DMS153 (cell line): ENCODE results near the gene TMEM229B.

ENCODE experiments used
- DNase-seq: peaks from one replicate; lab custom pipeline; 2025; lab: John Stamatoyannopoulos, UW

The TMEM229B gene

DNA sequence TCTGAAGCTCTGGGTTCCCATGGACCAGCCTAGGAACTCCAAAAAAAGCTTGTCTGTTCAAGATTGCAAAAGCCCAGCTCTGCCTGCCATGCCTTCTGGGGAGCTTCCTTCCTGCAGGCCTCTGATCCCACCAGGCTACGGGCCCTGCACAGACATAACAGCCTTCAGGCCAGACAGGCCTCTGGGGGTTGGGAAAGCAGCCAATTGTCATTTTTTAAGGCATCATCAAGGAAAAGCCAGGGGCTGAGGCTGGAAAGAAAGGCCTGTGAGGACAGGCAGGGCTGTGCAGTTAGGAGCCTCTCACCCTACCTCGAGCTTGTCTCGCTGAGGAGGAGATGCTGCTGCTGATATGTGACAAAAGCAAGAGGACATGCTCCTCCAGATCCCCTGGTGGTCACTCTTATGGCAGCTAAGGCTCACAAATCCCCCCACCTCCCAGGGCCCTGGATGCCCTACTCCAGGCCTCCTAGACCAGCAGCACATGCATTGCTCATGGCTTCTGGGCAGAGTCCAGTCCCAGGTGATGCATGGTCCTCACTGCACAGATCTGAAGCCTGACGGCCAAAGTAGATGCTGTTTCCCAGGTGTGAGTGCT lies 2.9 kb downstream of the TMEM229B start:
- no peak for DNase-seq

GRCh38 chr14:67483579-67484285 lies 4.8 kb downstream of the TMEM229B start:
- no peak for DNase-seq

DNA sequence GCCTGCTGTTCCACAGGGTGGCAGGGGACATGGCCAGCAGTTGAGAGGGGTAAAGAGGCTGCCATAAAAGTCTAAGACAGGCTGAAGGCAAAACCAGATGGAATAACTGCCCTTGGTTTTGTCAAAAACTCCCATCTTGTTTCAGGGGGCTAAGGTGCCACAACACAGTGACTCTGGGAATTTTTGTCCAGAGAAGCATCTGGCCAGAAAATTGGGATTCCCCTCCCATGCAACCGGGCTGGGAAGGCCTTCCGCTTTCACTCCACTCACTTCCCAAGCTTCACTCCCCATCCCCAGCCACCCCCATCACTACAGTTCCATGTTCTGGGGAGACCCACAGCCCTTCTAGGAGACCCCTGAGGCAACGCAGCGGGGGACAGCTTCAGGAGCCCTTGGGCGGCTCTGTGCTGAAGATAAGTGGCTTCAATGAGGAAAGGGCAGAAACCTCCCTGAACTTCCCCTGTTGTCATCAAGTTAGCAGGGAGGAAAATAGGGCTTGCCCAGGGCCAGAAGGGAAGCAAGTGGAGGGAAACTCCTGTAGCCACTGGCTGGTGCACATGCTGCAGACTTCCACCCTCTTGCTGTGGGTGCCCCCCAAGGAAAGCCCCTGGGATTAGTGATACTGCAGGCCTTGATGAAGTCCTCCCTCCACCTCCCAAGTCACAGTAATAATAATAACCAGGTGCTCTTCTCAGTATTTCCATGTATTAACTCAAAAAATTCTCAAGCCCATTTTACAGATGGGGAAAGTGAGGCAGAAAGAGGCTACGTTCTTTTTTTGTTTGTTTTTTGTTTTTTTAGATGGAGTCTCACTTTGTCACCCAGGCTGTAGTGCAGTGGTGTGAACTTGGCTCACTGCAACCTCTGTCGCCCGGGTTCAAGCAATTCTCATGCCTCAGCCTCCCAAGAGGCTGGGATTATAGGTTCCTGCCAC lies 6.0 kb downstream of the TMEM229B start:
- no peak for DNase-seq

DNA sequence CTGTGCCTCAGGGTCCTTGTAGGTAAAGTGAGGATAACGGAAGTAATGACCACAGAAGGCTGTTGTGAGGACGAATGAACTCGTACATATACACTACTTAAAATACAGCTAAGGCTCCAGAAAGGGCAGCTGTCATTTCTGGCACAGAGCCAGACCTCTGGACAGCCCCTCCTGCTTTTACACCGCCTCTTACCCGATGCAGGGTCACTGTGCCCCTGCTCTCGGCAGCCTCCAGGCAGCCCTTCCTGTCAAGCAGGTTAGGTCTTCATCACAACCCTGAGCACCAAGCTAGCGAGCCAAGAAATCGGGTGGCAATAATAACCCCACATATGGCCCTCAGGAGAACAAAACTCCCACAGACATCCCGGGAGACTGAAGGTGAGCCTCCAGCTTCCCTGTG lies 8.5 kb downstream of the TMEM229B start:
- DNase-seq, result peak; percentile 42

- no peak for DNase-seq
Observed at GRCh38 chr14:67478800-67479084, 9.8 kb downstream of the TMEM229B start.

GRCh38 chr14:67477926-67478799 lies 10.4 kb downstream of the TMEM229B start:
- peak; percentile 88 for DNase-seq

DNA sequence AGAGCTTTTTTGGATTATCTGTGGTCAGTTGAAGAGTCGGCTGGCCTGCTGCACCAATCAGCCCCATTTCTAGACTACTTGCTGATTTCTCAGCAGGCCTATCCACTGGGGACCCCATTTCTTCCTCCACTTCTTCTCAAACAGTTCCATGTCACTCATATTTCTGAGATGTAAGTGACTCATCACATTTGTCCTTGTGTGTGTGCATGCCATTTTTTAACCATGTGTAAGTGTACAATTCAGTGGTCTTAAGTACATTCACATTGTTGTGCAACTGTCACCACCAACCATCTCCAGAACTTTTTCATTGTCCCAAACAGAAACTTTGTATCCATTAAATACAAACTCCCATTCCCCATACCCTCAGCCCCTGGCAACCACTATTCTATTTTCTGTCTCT lies 14.2 kb downstream of the TMEM229B start:
- no peak for DNase-seq

- no peak for DNase-seq
Observed at GRCh38 chr14:67473290-67474082, 15.0 kb downstream of the TMEM229B start.

DNA sequence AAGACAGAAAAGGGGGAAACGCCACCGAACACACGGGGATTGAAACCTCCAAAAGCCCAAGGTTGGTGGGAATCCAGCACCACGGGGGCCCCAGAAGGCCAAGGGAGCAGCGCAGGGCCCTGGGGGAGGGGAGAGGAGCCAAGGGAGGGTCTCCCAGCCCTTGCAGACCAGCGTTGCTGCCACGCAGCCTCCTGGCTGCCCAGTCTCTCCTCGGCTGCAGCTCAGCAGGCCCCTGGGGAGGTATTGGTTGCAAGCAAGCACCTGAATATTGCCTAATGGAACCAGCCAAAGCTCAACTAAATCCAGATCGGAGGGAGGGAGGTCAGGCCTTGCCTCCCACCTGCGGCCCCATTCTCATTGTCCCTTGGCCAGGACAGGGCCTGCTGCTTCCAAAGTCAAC lies 15.8 kb downstream of the TMEM229B start:
- no peak for DNase-seq

- no peak for DNase-seq
Observed at GRCh38 chr14:67469954-67470353, 18.6 kb downstream of the TMEM229B start.

- no peak for DNase-seq
Observed at GRCh38 chr14:67468378-67468730, 20.2 kb downstream of the TMEM229B start.

DNA sequence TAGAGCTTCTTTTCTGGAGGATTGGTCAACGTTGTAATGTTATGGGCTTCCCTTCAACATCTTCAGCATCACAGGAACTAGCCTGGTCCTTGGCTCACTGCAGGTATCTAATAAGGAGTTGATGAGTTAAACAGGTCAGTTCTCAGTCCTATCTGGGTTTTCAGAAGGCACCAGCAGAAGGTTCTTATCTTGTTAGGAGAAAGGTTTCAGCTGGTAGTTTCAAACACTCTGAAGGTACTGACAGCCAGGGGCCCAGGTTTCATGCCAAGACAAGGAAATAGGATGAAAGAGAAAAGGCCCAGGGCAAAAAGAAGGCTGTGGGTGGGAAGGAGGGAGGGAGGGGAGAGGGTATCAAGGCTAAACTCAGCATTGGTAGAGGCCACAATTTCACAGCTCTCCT lies 21.4 kb downstream of the TMEM229B start:
- DNase-seq, result no peak

- DNase-seq, result no peak
Observed at GRCh38 chr14:67464879-67465278, 23.6 kb downstream of the TMEM229B start.

DNA sequence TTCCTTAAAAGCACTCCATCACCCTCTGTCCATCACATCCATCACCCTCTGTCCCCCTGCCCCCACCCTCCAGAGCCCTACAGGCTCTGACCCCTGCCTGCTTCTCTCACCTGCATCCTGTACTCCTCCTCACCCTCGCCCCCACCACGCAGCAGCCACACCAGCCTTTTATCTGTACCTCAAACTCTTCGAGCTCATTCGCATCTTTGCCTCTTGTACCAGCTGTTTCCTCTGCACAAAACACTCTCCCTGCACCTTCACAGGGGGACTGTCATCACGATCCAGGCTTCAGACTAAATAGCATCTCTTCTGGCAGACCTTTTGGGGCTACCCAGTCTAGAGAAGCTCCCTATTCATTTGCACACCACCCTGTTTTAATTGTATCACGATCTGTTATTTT lies 24.1 kb downstream of the TMEM229B start:
- no peak for DNase-seq

DNA sequence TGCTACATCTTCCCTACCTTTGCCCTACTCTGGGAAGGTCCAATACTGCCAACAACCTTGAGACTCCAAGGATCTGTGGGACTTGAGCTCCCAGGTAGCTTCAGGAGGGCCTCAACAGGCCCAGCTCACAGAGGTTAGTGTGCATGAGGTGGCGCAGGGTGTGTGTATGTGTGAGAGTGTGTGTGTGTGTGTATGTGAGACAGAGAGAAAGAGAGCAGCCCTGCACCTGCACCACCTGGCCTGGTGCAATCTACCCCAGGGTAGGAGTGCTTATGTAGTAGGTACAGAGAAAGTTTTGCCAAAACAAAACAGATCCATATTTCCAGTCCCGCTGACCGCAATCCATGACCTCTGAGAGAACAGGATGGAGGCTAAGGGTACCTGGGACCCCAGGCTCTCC lies 24.6 kb downstream of the TMEM229B start:
- no peak for DNase-seq

DNA sequence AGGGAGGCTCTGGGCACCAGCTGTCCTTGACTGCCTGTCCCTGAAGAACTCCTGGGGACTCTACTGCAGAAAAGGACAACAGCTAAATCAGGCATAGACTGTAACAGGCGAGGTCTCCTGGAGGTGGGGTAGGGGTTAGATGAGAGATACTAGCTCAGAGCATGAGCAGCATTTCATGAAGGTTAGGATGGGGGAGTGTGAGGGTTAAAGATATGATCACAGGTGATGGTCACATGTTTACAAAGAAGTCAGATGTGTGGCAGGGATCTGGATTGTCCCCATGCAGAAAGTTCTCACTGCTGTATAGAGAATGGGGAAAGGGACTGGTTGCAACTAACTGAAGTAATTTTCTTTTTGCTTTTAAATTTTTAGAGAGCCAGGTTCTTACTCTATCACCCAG lies 26.5 kb downstream of the TMEM229B start:
- no peak for DNase-seq

DNA sequence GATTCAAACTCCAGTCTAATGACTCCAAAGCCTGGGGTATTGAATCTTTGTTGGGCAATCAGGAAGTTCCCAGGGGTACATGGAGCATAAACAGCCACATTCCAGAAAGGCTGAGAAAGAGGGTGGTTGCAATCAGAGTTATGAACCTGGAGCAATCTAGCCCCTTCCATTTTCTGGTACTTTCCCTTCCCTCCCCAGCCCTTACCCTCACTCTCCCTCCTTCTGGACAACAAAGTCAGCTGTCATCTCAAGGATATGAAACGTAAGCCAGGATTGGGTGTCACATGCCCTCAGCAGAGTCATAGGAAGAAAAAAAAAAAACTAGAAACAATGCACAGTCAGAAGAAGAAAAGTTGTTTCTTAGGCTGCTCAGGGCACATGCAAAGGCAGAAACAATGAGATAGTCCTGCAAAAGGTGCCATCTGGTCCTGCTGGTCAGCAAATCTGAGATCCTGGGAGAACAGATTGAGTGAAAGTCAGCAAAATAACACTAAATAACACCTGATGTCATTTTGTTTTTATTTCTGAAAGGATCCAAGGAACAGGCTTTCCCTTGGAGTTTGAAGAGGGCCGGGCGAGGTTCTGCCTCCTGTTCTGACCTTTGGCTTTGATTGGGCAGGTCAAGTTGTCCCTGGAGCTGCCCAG lies 27.1 kb downstream of the TMEM229B start:
- no peak for DNase-seq

GRCh38 chr14:67459336-67459735 lies 29.2 kb downstream of the TMEM229B start:
- no peak for DNase-seq

DNA sequence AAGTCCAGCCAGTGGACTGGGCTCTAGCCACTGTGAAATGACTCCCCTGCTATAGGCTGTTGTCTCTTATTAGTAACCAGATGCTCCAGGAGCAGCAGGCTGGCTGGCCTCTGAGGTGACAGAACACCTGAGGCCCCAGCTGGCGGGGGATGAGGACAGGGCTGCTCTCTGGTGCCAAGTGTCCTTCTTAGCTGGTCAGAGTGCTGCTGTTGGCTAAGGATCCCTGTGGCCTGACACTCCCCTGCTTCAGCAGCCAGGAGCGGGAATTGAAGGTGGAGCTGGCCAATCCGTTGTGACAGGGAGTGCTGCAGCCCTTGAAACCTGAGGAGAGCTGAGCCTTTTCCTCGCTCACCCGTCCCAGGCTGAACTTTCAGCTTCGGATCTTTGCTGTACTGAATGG lies 30.7 kb downstream of the TMEM229B start:
- no peak for DNase-seq

- DNase-seq, result no peak
Observed at GRCh38 chr14:67456732-67457131, 31.8 kb downstream of the TMEM229B start.
